ENCODE results near the gene LRBA. TPM values are rescaled to one million over a fixed set of nuclear protein-coding genes. Genes with fewer than 3 reads are reported as not detected.

LRBA gene
- polyA plus RNA-seq, 2 of the 4 experiments (the other 2 are of a cell fraction) = 10.7 to 25.1 TPM

DNA sequence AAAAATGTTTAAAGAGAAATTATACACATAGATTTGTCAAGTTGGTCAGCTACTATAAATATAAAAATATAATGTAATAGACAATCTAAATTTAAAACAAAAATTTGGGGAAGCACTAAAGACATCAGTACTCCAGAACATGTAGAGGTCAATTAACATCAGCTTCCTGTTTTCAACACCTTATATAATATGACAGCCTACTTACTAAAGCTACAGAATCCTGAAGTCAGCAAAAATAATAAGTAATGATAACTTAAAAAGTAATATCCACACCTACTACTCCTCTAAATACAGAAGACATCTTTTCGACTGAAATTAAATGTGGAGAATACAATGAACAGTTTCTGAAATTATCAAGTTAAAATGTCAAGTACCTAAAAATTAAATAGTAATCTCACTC is 118.6 kb downstream of the LRBA start:
- POLR2A ChIA-PET = no interaction called here
- CTCF ChIA-PET = interaction anchor here (0.8 kb wide), 1 partner anchor 30 kb away, joined by 3 read pairs; no protein-coding TSS in a partner anchor
- Histone ChIP-seq H3K4me1 (no peaks in the 10 kb centered on the region), H3K4me2 (no peak overlapping the region), H3K9me3 (no peaks in the 10 kb centered on the region), H3K27ac (no peak overlapping the region), H3K4me3 (no peak overlapping the region)
- no peak for ATAC-seq
- TF ChIP-seq HOXA7 (CRISPR knock-in tag; IDR thresholded peaks at IDR 0.05) (no peak), MAFK (IDR thresholded peaks at IDR 0.05; ENCODE audit: partially characterized antibody) (peak; percentile 2)
- FAIRE-seq = no peak
- no peak for DNase-seq (ENCODE audit: low read depth in 1 of 2, low spot score in 1 of 2)
- WGBS (ENCODE audit: missing lambda C conversion rate) = 90% methylated on average over 1 of the region's 1 CpG

DNA sequence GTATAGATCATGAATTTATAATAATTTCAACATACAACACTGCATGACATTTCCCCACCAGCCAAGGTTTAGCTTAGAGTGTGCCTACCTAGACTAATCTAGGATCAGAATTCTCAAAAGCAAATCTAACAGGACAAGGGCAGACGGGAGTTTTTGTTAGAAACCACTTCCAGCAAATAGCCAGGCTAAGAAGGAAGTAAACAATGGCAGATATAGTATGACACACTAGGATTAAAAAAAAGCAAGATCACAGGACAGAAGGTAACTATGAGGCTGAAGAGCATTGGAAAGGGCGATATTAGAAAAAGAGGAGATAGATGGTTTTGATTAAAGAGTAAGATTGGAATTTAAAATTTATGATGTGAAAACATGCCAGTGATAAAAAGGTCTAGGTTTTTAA is 124.8 kb downstream of the LRBA start:
- no peak for FAIRE-seq
- ATAC-seq = no peak
- CTCF ChIA-PET = no interaction called here
- peaks cover 7% of the 10 kb centered on the region; the same call in 2 of the 3 replicates for H3K4me1 ChIP-seq
- POLR2A ChIA-PET = no interaction called here
- H3K9me3 ChIP-seq = no peaks in the 10 kb centered on the region
- TF ChIP-seq, protein P1, sequence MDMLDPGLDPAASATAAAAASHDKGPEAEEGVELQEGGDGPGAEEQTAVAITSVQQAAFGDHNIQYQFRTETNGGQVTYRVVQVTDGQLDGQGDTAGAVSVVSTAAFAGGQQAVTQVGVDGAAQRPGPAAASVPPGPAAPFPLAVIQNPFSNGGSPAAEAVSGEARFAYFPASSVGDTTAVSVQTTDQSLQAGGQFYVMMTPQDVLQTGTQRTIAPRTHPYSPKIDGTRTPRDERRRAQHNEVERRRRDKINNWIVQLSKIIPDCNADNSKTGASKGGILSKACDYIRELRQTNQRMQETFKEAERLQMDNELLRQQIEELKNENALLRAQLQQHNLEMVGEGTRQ (IDR thresholded peaks at IDR 0.05) = no peak
- TF ChIP-seq HES2 (IDR thresholded peaks at IDR 0.05) (no peak), HOXB5 (CRISPR knock-in tag; IDR thresholded peaks at IDR 0.05) (no peak), ELK1 (IDR thresholded peaks at IDR 0.05; ENCODE audit: low read depth, low read length) (no peak), JUNB (IDR thresholded peaks at IDR 0.05) (no peak), CHD4 (IDR thresholded peaks at IDR 0.05; ENCODE audit: borderline replicate concordance) (no peak), MAZ (IDR thresholded peaks at IDR 0.05; ENCODE audit: borderline replicate concordance, low read depth, low read length) (no peak), BHLHE40 (IDR thresholded peaks at IDR 0.05; ENCODE audit: low read depth, low read length) (no peak), CBX2 (IDR thresholded peaks at IDR 0.05; ENCODE audit: borderline replicate concordance, low read depth) (no peak)
- TF ChIP-seq, protein P2, sequence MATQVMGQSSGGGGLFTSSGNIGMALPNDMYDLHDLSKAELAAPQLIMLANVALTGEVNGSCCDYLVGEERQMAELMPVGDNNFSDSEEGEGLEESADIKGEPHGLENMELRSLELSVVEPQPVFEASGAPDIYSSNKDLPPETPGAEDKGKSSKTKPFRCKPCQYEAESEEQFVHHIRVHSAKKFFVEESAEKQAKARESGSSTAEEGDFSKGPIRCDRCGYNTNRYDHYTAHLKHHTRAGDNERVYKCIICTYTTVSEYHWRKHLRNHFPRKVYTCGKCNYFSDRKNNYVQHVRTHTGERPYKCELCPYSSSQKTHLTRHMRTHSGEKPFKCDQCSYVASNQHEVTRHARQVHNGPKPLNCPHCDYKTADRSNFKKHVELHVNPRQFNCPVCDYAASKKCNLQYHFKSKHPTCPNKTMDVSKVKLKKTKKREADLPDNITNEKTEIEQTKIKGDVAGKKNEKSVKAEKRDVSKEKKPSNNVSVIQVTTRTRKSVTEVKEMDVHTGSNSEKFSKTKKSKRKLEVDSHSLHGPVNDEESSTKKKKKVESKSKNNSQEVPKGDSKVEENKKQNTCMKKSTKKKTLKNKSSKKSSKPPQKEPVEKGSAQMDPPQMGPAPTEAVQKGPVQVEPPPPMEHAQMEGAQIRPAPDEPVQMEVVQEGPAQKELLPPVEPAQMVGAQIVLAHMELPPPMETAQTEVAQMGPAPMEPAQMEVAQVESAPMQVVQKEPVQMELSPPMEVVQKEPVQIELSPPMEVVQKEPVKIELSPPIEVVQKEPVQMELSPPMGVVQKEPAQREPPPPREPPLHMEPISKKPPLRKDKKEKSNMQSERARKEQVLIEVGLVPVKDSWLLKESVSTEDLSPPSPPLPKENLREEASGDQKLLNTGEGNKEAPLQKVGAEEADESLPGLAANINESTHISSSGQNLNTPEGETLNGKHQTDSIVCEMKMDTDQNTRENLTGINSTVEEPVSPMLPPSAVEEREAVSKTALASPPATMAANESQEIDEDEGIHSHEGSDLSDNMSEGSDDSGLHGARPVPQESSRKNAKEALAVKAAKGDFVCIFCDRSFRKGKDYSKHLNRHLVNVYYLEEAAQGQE (IDR thresholded peaks at IDR 0.05) = no peak
- DNase-seq (ENCODE audit: low read depth in 1 of 2, low spot score in 1 of 2) = no peak
- H3K4me3 ChIP-seq = no peak overlapping the region
- no peak overlapping the region for H3K27ac ChIP-seq
- no peak overlapping the region for H3K4me2 ChIP-seq
- WGBS (ENCODE audit: missing lambda C conversion rate) = 82% methylated on average over 2 of the region's 2 CpGs

DNA sequence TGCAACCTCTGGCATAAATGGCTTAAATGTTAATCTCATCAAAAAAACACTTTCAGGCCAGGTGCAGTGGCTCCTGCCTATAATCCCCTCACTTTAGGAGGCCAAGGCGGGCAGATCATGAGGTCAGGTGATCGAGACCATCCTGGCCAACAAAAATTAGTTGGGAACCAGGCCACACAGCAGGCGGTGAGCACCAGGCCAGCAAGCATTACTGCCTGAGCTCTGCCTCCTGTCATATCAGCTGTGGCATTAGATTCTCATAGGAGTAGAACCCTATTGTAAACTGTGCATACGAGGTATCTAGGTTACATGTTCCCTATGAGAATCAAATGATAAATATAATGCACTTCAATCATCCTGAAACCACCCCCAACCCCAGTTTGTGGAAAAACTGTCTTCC is 125.8 kb downstream of the LRBA start:
- ChIA-PET CTCF (no interaction called here), POLR2A (no interaction called here)
- ATAC-seq (no peak), DNase-seq (ENCODE audit: low read depth in 1 of 2, low spot score in 1 of 2) (no peak), FAIRE-seq (no peak)
- no peak overlapping the region for H3K4me3 ChIP-seq
- H3K9me3 ChIP-seq = no peaks in the 10 kb centered on the region
- H3K4me2 ChIP-seq = no peak overlapping the region
- WGBS (ENCODE audit: missing lambda C conversion rate) = 97% methylated on average over 4 of the region's 4 CpGs
- no peak overlapping the region for H3K27ac ChIP-seq
- peaks cover 12% of the 10 kb centered on the region; the same call in 2 of the 3 replicates for H3K4me1 ChIP-seq
- TF ChIP-seq EHMT2 (IDR thresholded peaks at IDR 0.05; ENCODE audit: low read depth) = no peak
- TF ChIP-seq, protein P3, sequence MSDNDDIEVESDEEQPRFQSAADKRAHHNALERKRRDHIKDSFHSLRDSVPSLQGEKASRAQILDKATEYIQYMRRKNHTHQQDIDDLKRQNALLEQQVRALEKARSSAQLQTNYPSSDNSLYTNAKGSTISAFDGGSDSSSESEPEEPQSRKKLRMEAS (IDR thresholded peaks at IDR 0.05) = no peak
- no peak for TF ChIP-seq HDAC2 (IDR thresholded peaks at IDR 0.05)
- TF ChIP-seq NPAS2 (CRISPR knock-in tag; IDR thresholded peaks at IDR 0.05; ENCODE audit: borderline replicate concordance) = no peak
- TF ChIP-seq ZNF302 (CRISPR knock-in tag; IDR thresholded peaks at IDR 0.05) = no peak
- no peak for TF ChIP-seq JUN (IDR thresholded peaks at IDR 0.05)
- TF ChIP-seq ESRRA (IDR thresholded peaks at IDR 0.05; ENCODE audit: borderline replicate concordance, low read length) = no peak
- TF ChIP-seq KDM1A (IDR thresholded peaks at IDR 0.05; ENCODE audit: low read depth) = no peak
- no peak for TF ChIP-seq ELK1 (IDR thresholded peaks at IDR 0.05; ENCODE audit: low read depth, low read length)
- no peak for TF ChIP-seq MYC (IDR thresholded peaks at IDR 0.05; ENCODE audit: borderline replicate concordance, low read length)
- no peak for TF ChIP-seq EHF (CRISPR knock-in tag; IDR thresholded peaks at IDR 0.05)
- no peak for TF ChIP-seq EP300 (IDR thresholded peaks at IDR 0.05)
- TF ChIP-seq GATA3 (IDR thresholded peaks at IDR 0.05; ENCODE audit: borderline replicate concordance) = no peak
- TF ChIP-seq, protein P2 (IDR thresholded peaks at IDR 0.05) = no peak

All from A549 (cell line).